GM19395 (cell line): ENCODE measurements around the gene RBM18.

Experiments used
- ATAC-seq: cut with Tn5 transposase; IDR thresholded peaks from one replicate; pipeline ENCODE4 v1.9.1; 2021; ENCODE audit warnings: mild to moderate bottlenecking, moderate library complexity; ENCODE audit not compliant: unreplicated experiment

The RBM18 gene

GRCh38 chr9:122261469-122261881 is 3.2 kb downstream of the RBM18 start:
- ATAC-seq: no peak

GRCh38 chr9:122258886-122259415 is 5.7 kb downstream of the RBM18 start:
- ATAC-seq: no peak

- no peak for ATAC-seq
These were observed 8.4 kb downstream of the RBM18 start for GRCh38 chr9:122256206-122256605.

- no peak for ATAC-seq
These were observed 9.9 kb downstream of the RBM18 start for GRCh38 chr9:122254761-122255160.

- ATAC-seq: no peak
These were observed 11.8 kb downstream of the RBM18 start for GRCh38 chr9:122252796-122253195.

- no peak for ATAC-seq
These were observed 13.3 kb downstream of the RBM18 start for GRCh38 chr9:122251351-122251750.

- ATAC-seq: no peak
These were observed 16.2 kb downstream of the RBM18 start for GRCh38 chr9:122248448-122248865.

GRCh38 chr9:122246666-122247065 is 18.0 kb downstream of the RBM18 start:
- no peak for ATAC-seq

GRCh38 chr9:122244349-122244748 is 20.3 kb downstream of the RBM18 start:
- ATAC-seq: no peak

- ATAC-seq: no peak
These were observed 24.9 kb downstream of the RBM18 start for GRCh38 chr9:122239722-122240121.

GRCh38 chr9:122236681-122237080 is 28.0 kb downstream of the RBM18 start:
- no peak for ATAC-seq

GRCh38 chr9:122234022-122234748 is 30.5 kb downstream of the RBM18 start:
- no peak for ATAC-seq

- ATAC-seq: no peak
These were observed 31.8 kb downstream of the RBM18 start for GRCh38 chr9:122232796-122233306.

- no peak for ATAC-seq
These were observed 35.2 kb downstream of the RBM18 start for GRCh38 chr9:122229485-122229837.

- ATAC-seq: no peak
These were observed 35.8 kb downstream of the RBM18 start, which contains the start of gene LHX6 for GRCh38 chr9:122228568-122229484. TSS of gene LHX6 (minus strand) at chr9:122228957. CDS start at chr9:122228740, 217 bp downstream.

GRCh38 chr9:122228191-122228567 is 36.5 kb downstream of the RBM18 start:
- ATAC-seq: no peak

GRCh38 chr9:122227575-122227900 is 37.1 kb downstream of the RBM18 start:
- ATAC-seq: no peak

- no peak for ATAC-seq
These were observed 37.7 kb downstream of the RBM18 start for GRCh38 chr9:122226758-122227574.

- ATAC-seq: no peak
These were observed 38.4 kb downstream of the RBM18 start for GRCh38 chr9:122226142-122226757.
